Central memory CD8-positive, alpha-beta T cell (primary cell): ENCODE measurements around the gene ZG16.
A peak's percentile ranks its signal among the peaks of the same experiment; 100 is the strongest.
"Not testable (repeated sequence)": the region's sequence is repeated elsewhere in the genome, so short reads cannot be mapped to it uniquely, and the experiment has no call there.

ENCODE experiments used
- ATAC-seq: fragments of 150-1000 bp; cut with Tn5 transposase; replicated peaks from 2 replicates; pipeline ENCODE4 v1.10.0; 2022; ENCODE audit warnings: mild to moderate bottlenecking, moderate FRiP score, moderate number of reproducible peaks; ENCODE audit not compliant: poor library complexity, severe bottlenecking; ENCODE audit errors: extremely low read depth
- DNase-seq, 2 donors: peaks; one replicate each; pipeline ENCODE4 v3.0.0; 2021; ENCODE audit warnings: low spot score in 2 of 2
- H3K27ac Mint-ChIP-seq: one replicate; pipeline ENCODE4 v1.8.0; 2022; ENCODE audit warnings: low read depth, mild to moderate bottlenecking, moderate library complexity, mixed read lengths
- H3K27me3 Mint-ChIP-seq: one replicate; pipeline ENCODE4 v1.8.0; 2022; ENCODE audit warnings: mixed read lengths
- H3K36me3 Mint-ChIP-seq: one replicate; pipeline ENCODE4 v1.8.0; 2022; ENCODE audit warnings: mild to moderate bottlenecking, moderate library complexity, mixed read lengths; ENCODE audit not compliant: insufficient read depth
- H3K4me1 Mint-ChIP-seq: one replicate; pipeline ENCODE4 v1.8.0; 2022; ENCODE audit warnings: mixed read lengths
- H3K4me3 Mint-ChIP-seq: one replicate; pipeline ENCODE4 v1.8.0; 2022; ENCODE audit warnings: mild to moderate bottlenecking, moderate library complexity, mixed read lengths
- H3K9me3 Mint-ChIP-seq: one replicate; pipeline ENCODE4 v1.8.0; 2022; ENCODE audit warnings: mixed read lengths

ZG16 gene

DNA sequence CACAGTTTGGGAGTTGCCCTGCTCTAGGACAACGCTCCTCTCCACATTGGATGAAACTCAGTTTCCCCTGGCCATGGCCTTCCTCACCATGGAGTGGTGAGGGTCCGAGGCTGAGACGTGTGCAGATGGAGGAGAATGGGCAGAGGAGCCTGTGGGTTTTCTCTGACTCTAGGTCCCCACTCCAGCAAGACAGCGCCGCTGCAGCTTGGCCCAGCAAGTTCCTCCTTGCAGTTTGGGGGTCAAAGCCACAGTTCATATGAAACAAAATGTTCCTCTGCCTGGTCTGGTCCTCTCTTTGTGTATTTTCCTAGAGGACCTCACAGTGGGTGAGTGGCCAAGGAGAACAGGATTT, 34.6 kb upstream of the ZG16 start:
- DNase-seq (no peak), ATAC-seq (no peak)
- peaks cover 70% of the 10 kb centered on the region for H3K4me1 Mint-ChIP-seq
- H3K27me3 Mint-ChIP-seq = no peaks in the 10 kb centered on the region
- peak overlapping the region; percentile 99 for H3K27ac Mint-ChIP-seq
- H3K4me3 Mint-ChIP-seq = peak overlapping the region; percentile 96
- H3K36me3 Mint-ChIP-seq = peaks cover 67% of the 10 kb centered on the region
- no peaks in the 10 kb centered on the region for H3K9me3 Mint-ChIP-seq

DNA sequence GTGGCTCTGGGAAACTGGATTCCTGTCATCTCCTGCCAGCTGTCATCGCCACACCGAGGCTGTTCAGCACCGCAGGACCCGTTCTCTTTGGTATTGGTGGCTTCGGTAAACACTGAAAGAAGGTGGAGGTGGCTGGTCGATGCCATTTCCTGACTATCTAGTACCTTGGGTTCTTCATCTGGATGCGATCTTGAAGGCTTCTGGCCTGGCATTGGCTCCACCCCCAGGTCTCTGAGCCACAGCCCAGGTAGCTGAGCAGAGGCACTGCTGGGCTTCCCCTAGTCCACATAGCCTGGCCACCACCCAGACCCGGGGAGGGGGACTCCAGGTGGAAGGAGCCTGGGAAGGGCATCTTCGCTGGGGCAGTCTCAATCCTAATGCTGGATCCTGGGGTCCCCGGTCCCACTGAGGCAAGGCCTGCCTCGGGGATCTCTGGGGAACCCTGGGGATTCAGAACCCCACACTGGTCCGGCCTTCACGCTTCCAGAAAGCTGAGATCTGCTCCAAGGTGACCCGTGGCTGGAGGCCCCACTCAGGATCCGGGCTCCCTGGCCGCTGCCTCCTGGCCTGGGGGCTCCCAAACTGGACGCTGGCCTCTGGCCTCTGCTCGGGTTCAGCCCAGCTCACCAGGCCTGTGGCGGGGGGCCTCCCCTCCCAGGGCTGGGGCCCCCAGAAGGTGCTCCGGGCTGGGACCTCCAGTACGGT, 34.1 kb upstream of the ZG16 start:
- DNase-seq (peak in 1 of 2 donors; percentile 52), ATAC-seq (no peak)
- H3K36me3 Mint-ChIP-seq = peaks cover 67% of the 10 kb centered on the region
- peak overlapping the region; percentile 96 for H3K4me3 Mint-ChIP-seq
- H3K9me3 Mint-ChIP-seq = no peaks in the 10 kb centered on the region
- no peaks in the 10 kb centered on the region for H3K27me3 Mint-ChIP-seq
- peaks cover 68% of the 10 kb centered on the region for H3K4me1 Mint-ChIP-seq
- H3K27ac Mint-ChIP-seq = peak overlapping the region; percentile 99

- peak overlapping the region; percentile 96 for H3K4me3 Mint-ChIP-seq
- no peaks in the 10 kb centered on the region for H3K27me3 Mint-ChIP-seq
- peaks cover 65% of the 10 kb centered on the region for H3K4me1 Mint-ChIP-seq
- H3K36me3 Mint-ChIP-seq = peaks cover 73% of the 10 kb centered on the region
- no peaks in the 10 kb centered on the region for H3K9me3 Mint-ChIP-seq
- DNase-seq (peak in 1 of 2 donors; percentile 25), ATAC-seq (no peak)
- peak overlapping the region; percentile 99 for H3K27ac Mint-ChIP-seq
These were observed 33.4 kb upstream of the ZG16 start for GRCh38 chr16:29744541-29745101.

DNA sequence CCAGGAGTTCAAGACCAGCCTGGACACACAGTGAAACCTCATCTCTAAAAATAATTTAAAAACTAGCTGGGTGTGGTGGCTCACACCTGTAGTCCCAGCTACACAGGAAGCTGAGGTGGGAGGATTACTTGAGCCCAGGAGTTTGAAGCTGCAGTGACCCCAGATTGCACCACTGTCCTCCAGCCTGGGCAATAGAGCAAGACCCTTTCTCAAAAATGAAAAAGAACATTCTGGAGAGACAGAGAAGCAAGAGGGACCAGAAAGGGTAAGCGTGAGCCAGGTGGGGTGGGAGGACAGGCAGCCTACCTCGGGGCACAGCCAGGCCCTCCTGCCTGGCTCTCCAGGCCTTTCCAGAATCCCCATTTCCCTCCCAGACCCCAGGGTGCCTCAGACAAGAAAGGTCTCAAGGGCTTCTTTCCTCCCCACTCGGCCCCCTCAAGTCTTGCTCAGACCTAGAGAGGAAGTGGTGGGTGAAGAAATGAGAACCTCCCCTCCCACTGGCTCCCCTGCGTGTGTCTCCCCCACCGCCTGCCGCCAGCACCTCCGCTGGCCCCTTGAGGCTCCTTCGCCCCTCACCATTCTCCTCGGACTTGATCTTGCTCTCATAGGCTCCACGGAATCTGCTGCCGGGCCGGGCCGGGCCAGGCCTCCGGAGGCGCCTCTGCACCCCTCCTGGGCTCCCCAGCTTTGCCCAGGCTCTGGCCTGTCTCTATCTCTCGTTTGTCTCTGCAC, 32.8 kb upstream of the ZG16 start:
- H3K27ac Mint-ChIP-seq = peak overlapping the region; percentile 99
- H3K4me3 Mint-ChIP-seq = peak overlapping the region; percentile 96
- H3K27me3 Mint-ChIP-seq = no peaks in the 10 kb centered on the region
- DNase-seq (peak in 1 of 2 donors; percentile 64), ATAC-seq (peak; percentile 63)
- H3K9me3 Mint-ChIP-seq = no peaks in the 10 kb centered on the region
- H3K36me3 Mint-ChIP-seq = peaks cover 71% of the 10 kb centered on the region
- peaks cover 58% of the 10 kb centered on the region for H3K4me1 Mint-ChIP-seq

- Mint-ChIP-seq H3K27me3 (no peaks in the 10 kb centered on the region), H3K36me3 (peaks cover 68% of the 10 kb centered on the region), H3K4me1 (peaks cover 52% of the 10 kb centered on the region), H3K9me3 (no peaks in the 10 kb centered on the region), H3K4me3 (peak within 1 kb of the TSS; percentile 96), H3K27ac (peak within 1 kb of the TSS; percentile 99)
- peak; percentile 88 for ATAC-seq
- peak; percentile 88 to 97 for DNase-seq
These were observed 32.2 kb upstream of the ZG16 start, which contains the start of gene C16orf54 for GRCh38 chr16:29745853-29746345. C16orf54 (minus strand) TSS chr16:29745990; CDS start chr16:29744951, 1,039 bp downstream.

DNA sequence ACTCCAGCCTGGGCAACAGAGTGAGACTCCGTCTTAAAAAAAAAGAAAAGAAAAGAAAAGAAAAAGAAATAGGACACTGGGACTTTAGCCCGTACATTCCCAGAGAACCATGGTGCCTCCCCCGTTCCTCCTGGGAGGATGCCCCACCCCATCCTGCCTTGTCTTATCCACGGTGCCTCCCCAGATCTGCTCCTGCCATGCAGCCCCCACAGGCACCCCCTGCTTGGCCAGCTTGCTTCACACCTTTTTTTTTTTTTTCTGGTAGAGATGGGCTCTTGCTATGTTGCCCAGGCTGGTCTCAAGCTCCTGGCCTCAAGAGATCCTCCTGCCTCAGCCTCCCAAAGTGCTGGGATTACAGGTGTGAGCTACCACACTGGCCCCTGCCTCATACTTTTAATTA, 31.5 kb upstream of the ZG16 start:
- DNase-seq, H3K27me3 Mint-ChIP-seq, ATAC-seq, H3K9me3 Mint-ChIP-seq: not testable (repeated sequence)
- peaks cover 46% of the 10 kb centered on the region for H3K4me1 Mint-ChIP-seq
- peak overlapping the region; percentile 99 for H3K27ac Mint-ChIP-seq
- peaks cover 61% of the 10 kb centered on the region for H3K36me3 Mint-ChIP-seq
- H3K4me3 Mint-ChIP-seq = peak overlapping the region; percentile 96

- Mint-ChIP-seq H3K36me3 (peaks cover 46% of the 10 kb centered on the region), H3K27ac (peak overlapping the region; percentile 99), H3K9me3 (no peaks in the 10 kb centered on the region), H3K4me3 (no peak overlapping the region), H3K27me3 (no peaks in the 10 kb centered on the region), H3K4me1 (peaks cover 40% of the 10 kb centered on the region)
- no peak for DNase-seq
- no peak for ATAC-seq
These were observed 29.9 kb upstream of the ZG16 start for GRCh38 chr16:29747947-29748759.

DNA sequence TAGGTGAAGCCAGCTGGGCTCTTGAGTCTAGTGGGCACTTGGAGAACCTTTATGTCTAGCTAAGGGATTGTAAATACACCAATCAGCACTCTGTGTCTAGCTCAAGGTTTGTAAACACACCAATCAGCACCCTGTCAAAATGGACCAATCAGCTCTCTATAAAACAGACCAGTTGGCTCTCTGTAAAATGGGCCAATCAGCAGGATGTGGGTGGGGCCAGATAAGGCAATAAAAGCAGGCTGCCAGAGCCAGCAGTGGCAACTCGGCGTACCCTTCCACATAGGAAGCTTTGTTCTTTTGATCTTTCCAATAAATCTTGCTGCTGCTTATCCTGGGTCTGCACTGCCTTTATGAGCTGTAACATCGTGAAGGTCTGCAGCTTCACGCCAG, 29.3 kb upstream of the ZG16 start:
- H3K9me3 Mint-ChIP-seq, H3K27ac Mint-ChIP-seq, DNase-seq, ATAC-seq, H3K27me3 Mint-ChIP-seq, H3K4me3 Mint-ChIP-seq: not testable (repeated sequence)
- Mint-ChIP-seq H3K4me1 (peaks cover 34% of the 10 kb centered on the region), H3K36me3 (peaks cover 40% of the 10 kb centered on the region)

- H3K9me3 Mint-ChIP-seq = no peaks in the 10 kb centered on the region
- DNase-seq (no peak), ATAC-seq (no peak)
- peaks cover 16% of the 10 kb centered on the region for H3K4me1 Mint-ChIP-seq
- peaks cover 9% of the 10 kb centered on the region for H3K36me3 Mint-ChIP-seq
- no peaks in the 10 kb centered on the region for H3K27me3 Mint-ChIP-seq
- no peak overlapping the region for H3K4me3 Mint-ChIP-seq
- H3K27ac Mint-ChIP-seq = no peak overlapping the region
These were observed 24.5 kb upstream of the ZG16 start for GRCh38 chr16:29753516-29753915.

DNA sequence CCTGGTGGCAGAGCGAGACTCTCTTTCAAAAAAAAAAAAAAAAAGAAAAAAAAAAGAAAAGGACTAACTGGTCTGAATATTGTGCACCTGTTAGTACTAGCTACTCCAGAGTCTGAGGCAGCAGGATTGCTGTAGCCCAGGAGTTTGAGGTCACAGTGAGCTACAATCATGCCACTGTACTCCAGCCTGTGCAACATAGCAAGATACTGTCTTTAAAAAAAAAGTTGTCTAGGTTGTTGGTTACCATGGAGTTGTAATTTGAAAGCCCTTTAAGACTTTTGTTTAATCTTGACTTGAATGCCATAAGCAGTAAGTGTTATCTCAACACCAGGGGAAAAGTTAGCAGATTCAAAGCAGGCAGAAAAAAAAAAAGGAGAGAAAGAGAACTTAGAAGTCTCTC, 21.4 kb upstream of the ZG16 start:
- Mint-ChIP-seq H3K4me3 (no peak overlapping the region), H3K36me3 (no peaks in the 10 kb centered on the region), H3K9me3 (no peaks in the 10 kb centered on the region), H3K27me3 (no peaks in the 10 kb centered on the region), H3K27ac (no peak overlapping the region), H3K4me1 (peaks cover 17% of the 10 kb centered on the region)
- peak; percentile 24 for ATAC-seq
- DNase-seq = no peak

GRCh38 chr16:29757086-29757485, 21.0 kb upstream of the ZG16 start:
- H3K4me1 Mint-ChIP-seq = peaks cover 17% of the 10 kb centered on the region
- not testable (repeated sequence) for H3K36me3 Mint-ChIP-seq, H3K27ac Mint-ChIP-seq, DNase-seq, H3K4me3 Mint-ChIP-seq, H3K9me3 Mint-ChIP-seq, H3K27me3 Mint-ChIP-seq, ATAC-seq

DNA sequence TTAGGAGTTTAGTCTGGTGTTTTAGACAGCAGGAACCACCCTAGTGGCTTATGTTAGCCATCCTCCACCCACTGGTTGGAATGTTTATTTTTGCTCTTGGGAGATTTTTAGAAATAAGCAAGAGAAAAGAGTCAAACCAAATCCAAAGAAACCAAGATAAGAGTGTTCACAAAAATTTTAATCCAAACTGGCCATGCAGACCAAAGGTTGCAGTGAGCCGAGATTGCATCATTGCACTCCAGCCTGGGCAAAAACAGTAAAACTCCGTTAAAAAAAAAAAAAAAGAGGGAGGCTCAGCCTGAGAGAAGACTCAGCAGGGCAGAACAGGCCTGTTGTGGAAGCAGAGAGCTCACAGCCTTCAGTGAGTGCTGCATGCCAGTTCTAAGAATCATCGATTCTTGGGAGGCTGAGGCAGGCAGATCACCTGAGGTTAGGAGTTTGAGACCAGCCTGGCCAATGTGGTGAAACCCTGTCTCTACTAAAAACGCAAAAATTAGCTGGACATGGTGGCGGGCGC, 20.0 kb upstream of the ZG16 start:
- Mint-ChIP-seq H3K27me3 (no peaks in the 10 kb centered on the region), H3K36me3 (no peaks in the 10 kb centered on the region), H3K4me1 (peaks cover 17% of the 10 kb centered on the region), H3K27ac (no peak overlapping the region), H3K4me3 (no peak overlapping the region), H3K9me3 (no peaks in the 10 kb centered on the region)
- DNase-seq = no peak
- no peak for ATAC-seq
